Fibroblast of lung (primary cell): ENCODE data around the gene DNAJC7.

Source experiments
- EZH2 ChIP-seq: IDR thresholded peaks from 2 replicates; pipeline ENCODE4 v1.5.1; 2012; ENCODE audit warnings: low read length, control low read depth, mild to moderate bottlenecking; ENCODE audit errors: missing control alignments
- TF ChIP-seq, protein P1 (sequence below), 2 donors: IDR thresholded peaks in 1 of 2; conservative IDR thresholded peaks in 1 of 2; 1 replicate in 1 of 2; 2 replicates in 1 of 2; pipeline ENCODE4 v1.5.1; 2011 to 2012; ENCODE audit warnings: low read length in 2 of 2, control low read depth in 1 of 2, inconsistent platforms in 1 of 2, low read depth in 1 of 2, mild to moderate bottlenecking in 1 of 2

DNA sequence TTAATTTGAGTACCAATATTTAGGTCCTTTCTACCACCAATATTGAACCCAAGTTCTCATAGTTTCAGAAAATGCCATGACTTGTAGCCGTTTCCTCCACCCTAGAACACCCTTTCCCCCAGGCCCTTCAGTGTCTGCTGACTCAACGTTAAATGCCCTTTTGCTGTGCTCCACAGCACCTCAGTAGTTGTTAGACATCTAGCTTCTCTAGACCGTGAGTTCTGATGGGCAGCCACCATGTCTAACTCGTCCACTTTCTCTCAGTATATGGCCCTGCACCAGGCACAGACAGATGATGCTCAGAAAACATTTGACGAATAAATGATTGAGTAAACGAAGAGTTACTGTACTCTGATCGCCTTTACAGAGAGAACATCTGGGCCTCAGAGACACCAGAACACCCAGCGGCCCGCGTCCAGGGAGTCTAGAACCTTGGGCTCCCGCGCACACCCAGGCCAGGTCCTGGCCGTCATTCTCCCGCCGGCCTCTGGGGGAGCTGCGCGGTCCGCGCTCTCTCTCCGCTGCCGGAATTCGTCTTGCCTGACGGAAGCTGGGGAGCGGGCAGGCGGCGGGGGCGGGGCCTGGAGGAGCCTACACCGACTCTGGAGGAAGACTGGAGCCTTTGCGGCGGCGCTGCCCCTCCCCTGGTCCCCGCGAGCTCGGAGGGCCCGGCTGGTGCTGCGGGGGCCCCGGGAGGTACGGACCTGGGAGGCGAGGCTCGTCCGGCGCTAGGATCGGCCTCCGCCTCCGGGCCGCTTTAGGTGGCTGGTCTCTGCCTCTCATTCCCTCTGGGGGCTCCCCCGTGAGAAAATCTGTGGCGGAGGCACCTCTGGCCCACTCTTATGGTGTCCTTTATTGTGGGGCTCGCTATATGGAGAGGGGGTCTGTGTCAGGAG is 2.5 kb upstream of the DNAJC7 start, which contains the start of gene NKIRAS2:
- TF ChIP-seq, protein P1, sequence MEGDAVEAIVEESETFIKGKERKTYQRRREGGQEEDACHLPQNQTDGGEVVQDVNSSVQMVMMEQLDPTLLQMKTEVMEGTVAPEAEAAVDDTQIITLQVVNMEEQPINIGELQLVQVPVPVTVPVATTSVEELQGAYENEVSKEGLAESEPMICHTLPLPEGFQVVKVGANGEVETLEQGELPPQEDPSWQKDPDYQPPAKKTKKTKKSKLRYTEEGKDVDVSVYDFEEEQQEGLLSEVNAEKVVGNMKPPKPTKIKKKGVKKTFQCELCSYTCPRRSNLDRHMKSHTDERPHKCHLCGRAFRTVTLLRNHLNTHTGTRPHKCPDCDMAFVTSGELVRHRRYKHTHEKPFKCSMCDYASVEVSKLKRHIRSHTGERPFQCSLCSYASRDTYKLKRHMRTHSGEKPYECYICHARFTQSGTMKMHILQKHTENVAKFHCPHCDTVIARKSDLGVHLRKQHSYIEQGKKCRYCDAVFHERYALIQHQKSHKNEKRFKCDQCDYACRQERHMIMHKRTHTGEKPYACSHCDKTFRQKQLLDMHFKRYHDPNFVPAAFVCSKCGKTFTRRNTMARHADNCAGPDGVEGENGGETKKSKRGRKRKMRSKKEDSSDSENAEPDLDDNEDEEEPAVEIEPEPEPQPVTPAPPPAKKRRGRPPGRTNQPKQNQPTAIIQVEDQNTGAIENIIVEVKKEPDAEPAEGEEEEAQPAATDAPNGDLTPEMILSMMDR (conservative IDR thresholded peaks at IDR 0.05 in 1 of 2, IDR thresholded peaks at IDR 0.05 in 1 of 2; ENCODE audit: low read depth in 1 of 2, low read length in 2 of 2) = peak; percentile 75 to 76
- no peak for TF ChIP-seq EZH2
